Measurements from ENCODE around the gene EIF2A.
"Not testable (repeated sequence)": the region's sequence is repeated elsewhere in the genome, so short reads cannot be mapped to it uniquely, and the experiment has no call there.

The EIF2A gene

DNA sequence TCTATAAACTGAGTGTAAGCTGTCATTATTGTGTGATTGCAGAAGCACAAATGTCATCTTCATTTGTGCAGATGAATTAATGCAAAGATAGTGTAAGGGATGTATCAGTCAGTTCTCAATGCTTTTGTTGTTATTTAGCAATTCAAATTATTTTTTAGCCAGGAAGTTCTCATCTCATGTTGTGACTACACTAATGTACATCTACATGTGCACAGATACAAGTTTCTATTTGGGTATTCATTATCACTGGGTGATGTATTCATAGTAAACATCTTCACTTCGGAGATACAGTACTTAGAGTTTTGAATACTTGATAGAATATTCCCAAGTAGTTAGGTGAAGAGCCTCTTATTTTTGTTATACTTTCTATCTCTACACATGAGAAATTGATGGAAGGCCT is 11.1 kb downstream of the EIF2A start:
- Mint-ChIP-seq H3K9me3 (no peaks in the 10 kb centered on the region), H3K27me3 (no peaks in the 10 kb centered on the region), H3K4me3 (no peak overlapping the region), H3K4me1 (peaks cover 35% of the 10 kb centered on the region), H3K27ac (no peak overlapping the region), H3K36me3 (ENCODE audit: low read depth) (peaks cover 56% of the 10 kb centered on the region)
- ATAC-seq (no peak), DNase-seq (no peak)

DNA sequence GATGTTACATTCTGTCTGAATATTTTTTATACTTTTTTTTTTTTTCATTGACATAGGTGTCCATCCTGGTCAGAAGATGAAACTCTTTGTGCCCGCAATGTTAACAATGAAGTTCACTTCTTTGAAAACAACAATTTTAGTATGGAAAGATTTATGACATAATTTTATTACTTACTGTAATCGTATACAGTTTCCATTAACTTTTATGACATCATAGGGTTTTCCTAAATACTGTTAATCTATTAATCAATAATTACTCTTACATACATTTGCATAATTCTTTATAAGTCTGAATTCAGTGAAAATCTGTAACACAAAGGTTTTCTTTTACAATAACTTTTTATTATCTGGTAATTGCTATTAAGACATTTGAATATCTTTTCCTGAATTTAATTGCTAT is 17.7 kb downstream of the EIF2A start:
- no peak overlapping the region for H3K27ac Mint-ChIP-seq
- ATAC-seq (no peak), DNase-seq (no peak)
- no peaks in the 10 kb centered on the region for H3K27me3 Mint-ChIP-seq
- H3K4me3 Mint-ChIP-seq, result no peak overlapping the region
- peaks cover 5% of the 10 kb centered on the region for H3K4me1 Mint-ChIP-seq
- no peaks in the 10 kb centered on the region for H3K9me3 Mint-ChIP-seq
- H3K36me3 Mint-ChIP-seq (ENCODE audit: low read depth), result peaks cover 44% of the 10 kb centered on the region

DNA sequence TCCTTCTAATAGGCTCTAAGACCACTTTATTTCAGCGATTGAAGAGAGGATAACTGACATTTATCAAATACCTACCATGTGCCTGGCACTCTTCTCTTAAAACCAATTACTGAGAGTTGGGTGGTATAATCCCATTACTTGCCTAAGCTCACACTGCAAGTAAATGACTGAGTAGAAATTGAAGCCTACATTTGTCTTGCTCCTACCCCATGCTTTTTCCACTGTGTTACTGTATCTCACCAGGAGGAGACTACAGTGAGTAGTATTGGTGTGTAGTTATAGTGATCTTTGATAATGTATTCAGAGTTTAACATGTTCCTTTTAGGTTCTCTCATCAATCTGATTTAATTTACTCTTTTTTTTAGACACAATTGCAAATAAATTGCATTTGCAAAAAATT is 20.7 kb downstream of the EIF2A start:
- H3K9me3 Mint-ChIP-seq, result no peaks in the 10 kb centered on the region
- H3K27me3 Mint-ChIP-seq, result no peaks in the 10 kb centered on the region
- no peak for ATAC-seq
- DNase-seq, result no peak
- peaks cover 47% of the 10 kb centered on the region for H3K36me3 Mint-ChIP-seq (ENCODE audit: low read depth)
- H3K27ac Mint-ChIP-seq, result no peak overlapping the region
- no peak overlapping the region for H3K4me3 Mint-ChIP-seq
- H3K4me1 Mint-ChIP-seq, result no peaks in the 10 kb centered on the region

DNA sequence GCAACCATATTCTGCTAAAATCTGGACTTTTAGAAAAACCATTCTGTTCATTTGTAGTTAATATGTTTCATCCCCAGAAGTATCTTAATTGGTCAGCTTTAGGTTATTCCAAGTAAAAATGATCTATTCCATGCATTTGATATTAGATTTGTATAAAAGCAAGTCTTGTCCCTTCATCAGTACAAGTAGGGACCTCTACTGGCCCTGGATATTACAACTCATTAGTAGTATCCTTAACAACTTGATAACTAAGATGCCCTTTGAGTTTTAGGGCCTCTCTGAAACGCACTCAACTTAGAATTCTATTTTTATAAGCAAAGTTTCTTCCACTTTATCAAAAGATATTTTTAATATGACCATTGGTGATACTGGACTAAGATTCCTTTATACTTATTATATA is 31.3 kb downstream of the EIF2A start:
- Mint-ChIP-seq H3K27ac (no peak overlapping the region), H3K4me3 (no peak overlapping the region), H3K27me3 (no peaks in the 10 kb centered on the region), H3K4me1 (peaks cover 16% of the 10 kb centered on the region), H3K36me3 (ENCODE audit: low read depth) (peaks cover 59% of the 10 kb centered on the region), H3K9me3 (no peaks in the 10 kb centered on the region)
- ATAC-seq, result no peak
- no peak for DNase-seq

DNA sequence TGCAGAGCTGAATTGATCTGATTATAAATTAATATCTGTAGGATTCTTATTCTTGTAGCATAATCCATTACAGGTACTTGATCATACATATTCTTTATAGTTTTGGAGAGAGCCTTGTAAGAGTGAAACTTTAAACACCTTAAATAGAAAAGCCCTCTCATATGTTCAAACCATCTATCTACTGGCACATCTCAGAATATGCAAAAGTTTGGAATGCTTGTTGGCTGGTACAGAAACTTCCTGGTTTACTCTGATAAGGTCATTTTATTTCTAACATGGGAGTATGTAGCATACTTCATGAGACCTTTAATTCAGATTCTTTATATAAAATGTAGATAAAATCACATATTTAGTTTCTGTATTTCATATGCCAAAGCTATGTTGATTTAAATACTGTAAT is 34.6 kb downstream of the EIF2A start:
- DNase-seq, result no peak
- no peak overlapping the region for H3K27ac Mint-ChIP-seq

DNA sequence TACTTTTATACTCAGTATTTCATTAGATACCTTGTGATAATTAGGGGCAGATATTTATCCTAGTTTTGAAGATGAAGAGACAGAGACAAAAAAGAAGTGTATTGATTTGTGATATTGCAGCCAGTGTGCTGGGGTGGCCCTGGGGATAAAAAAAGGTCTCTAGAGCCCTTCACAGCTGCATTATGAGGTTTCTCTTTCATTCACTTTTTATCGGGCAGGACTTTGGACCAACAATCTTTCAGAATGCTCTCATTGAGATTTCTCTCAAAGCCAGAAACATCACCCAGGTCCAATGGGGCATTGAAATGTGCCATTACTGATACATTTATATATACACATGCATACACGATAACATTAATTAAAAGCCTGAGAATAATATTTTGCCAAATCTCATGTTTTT is 36.0 kb downstream of the EIF2A start:
- peak overlapping the region; percentile 71 for H3K27ac Mint-ChIP-seq
- DNase-seq (no peak), ATAC-seq (no peak)
- H3K4me3 Mint-ChIP-seq, result no peak overlapping the region
- no peaks in the 10 kb centered on the region for H3K27me3 Mint-ChIP-seq
- H3K36me3 Mint-ChIP-seq (ENCODE audit: low read depth), result peaks cover 42% of the 10 kb centered on the region
- no peaks in the 10 kb centered on the region for H3K9me3 Mint-ChIP-seq
- H3K4me1 Mint-ChIP-seq, result peaks cover 13% of the 10 kb centered on the region

More for the DNA sequence above, 34.6 kb downstream of the EIF2A start:
- Mint-ChIP-seq H3K36me3 (ENCODE audit: low read depth) (peaks cover 55% of the 10 kb centered on the region), H3K4me1 (peaks cover 13% of the 10 kb centered on the region), H3K4me3 (no peak overlapping the region), H3K27me3 (no peaks in the 10 kb centered on the region), H3K9me3 (no peaks in the 10 kb centered on the region)
- no peak for ATAC-seq

DNA sequence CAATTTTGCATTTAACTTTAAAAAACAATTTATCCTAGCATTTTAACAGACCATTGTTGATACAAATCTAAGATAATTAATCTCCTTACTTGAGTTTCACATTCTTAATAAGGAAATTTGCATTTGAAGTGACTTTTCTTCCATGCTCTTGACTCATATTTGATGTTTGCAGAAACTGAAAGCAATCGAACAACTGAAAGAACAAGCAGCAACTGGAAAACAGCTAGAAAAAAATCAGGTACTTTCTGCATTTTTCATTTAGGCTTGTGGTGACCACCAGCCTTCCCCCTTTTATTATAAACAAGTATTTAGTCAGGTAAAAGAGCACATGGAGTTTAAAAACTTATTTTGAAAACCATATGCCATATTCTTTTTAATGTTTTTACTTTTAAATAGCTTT is 36.4 kb downstream of the EIF2A start:
- Mint-ChIP-seq H3K9me3 (no peaks in the 10 kb centered on the region), H3K27ac (peak overlapping the region; percentile 71), H3K4me3 (no peak overlapping the region), H3K4me1 (peaks cover 13% of the 10 kb centered on the region), H3K36me3 (ENCODE audit: low read depth) (peaks cover 38% of the 10 kb centered on the region), H3K27me3 (no peaks in the 10 kb centered on the region)
- ATAC-seq, result no peak
- DNase-seq, result no peak

DNA sequence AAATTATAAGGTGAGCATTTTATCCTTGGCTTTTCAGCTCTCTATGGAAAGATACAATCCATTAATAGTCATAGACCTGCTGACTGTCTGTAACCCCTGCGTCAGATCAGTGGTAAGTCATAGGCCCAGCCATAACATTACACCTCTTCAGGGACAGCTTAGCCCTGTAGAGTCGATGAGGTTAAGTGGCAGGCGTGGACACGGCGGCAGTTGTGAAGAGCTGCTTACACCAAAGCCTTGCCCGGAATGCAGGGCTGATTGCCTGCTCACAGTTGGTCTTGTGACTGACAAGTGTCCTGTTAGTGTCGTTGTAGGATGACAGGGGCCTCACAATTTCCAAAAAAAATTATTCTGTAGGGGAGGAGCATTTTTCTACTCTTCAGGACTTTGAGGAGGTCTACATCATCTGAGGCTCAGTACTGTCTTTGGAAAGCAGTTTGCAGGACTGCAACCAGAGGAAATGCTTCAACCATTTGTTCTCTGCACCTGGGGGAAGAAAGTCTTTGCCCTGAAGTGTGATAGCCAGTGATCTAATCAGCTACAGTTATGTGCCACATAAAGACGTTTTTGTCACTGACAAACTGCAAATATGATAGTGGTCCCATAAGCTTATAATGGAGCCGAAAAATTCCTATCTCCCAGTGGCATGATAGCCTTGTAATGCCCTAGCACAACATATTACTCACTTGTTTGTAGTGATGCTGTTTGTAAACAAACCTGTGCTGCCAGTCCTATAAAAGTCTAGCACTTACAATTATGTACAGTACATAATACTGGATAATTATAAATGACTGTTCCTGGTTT is 41.6 kb downstream of the EIF2A start:
- no peak for DNase-seq
- Mint-ChIP-seq H3K36me3 (ENCODE audit: low read depth) (peaks cover 18% of the 10 kb centered on the region), H3K4me1 (peaks cover 4% of the 10 kb centered on the region), H3K9me3 (no peaks in the 10 kb centered on the region), H3K27ac (no peak overlapping the region), H3K27me3 (no peaks in the 10 kb centered on the region), H3K4me3 (no peak overlapping the region)
- no peak for ATAC-seq

DNA sequence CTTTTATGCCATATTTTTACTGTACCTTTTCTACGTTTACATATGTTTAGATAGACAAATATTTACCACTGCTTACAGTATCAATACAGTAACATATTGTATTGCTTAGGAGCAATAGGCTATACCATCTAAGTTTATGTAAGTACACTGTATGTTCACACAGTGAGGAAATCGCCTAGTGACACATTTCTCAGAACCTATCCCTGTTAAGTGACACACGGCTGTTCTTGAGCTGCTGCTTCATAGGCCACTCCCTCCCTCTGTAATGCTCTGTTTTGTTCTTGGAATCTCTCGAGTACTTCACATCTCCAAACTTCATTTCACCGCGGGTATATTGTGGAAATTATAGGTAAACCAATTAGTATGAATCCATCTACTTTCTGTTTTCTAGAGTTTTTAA is 43.2 kb downstream of the EIF2A start:
- no peaks in the 10 kb centered on the region for H3K9me3 Mint-ChIP-seq
- H3K27me3 Mint-ChIP-seq, result no peaks in the 10 kb centered on the region
- H3K4me3 Mint-ChIP-seq, result no peak overlapping the region
- peaks cover 9% of the 10 kb centered on the region for H3K36me3 Mint-ChIP-seq (ENCODE audit: low read depth)
- H3K27ac Mint-ChIP-seq, result no peak overlapping the region
- H3K4me1 Mint-ChIP-seq, result peaks cover 5% of the 10 kb centered on the region
- ATAC-seq, result no peak
- DNase-seq, result no peak

DNA sequence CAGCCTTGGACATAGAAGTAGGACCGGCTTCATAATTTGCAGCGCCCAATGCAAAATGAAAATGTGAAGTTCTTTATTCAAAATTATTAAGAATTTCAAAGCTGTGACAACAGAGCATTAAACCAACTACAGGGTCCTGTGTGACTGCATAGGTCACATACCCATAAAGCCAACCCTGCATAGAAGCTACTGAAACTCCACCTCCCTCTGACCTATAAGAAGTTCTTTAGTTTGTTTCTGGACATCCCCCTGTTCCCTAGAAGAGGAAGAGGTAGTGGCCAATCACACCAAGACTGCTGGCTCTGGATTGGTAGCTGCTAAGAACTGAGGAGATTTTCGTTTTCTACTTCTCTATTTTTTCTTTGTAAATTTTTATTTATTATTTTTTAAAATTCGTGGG is 47.6 kb downstream of the EIF2A start:
- ATAC-seq (peak; percentile 63), DNase-seq (no peak)
- H3K4me1 Mint-ChIP-seq, result peaks cover 12% of the 10 kb centered on the region
- H3K9me3 Mint-ChIP-seq, result no peaks in the 10 kb centered on the region
- H3K27ac Mint-ChIP-seq, result no peak overlapping the region
- no peaks in the 10 kb centered on the region for H3K36me3 Mint-ChIP-seq (ENCODE audit: low read depth)
- no peaks in the 10 kb centered on the region for H3K27me3 Mint-ChIP-seq
- no peak overlapping the region for H3K4me3 Mint-ChIP-seq

DNA sequence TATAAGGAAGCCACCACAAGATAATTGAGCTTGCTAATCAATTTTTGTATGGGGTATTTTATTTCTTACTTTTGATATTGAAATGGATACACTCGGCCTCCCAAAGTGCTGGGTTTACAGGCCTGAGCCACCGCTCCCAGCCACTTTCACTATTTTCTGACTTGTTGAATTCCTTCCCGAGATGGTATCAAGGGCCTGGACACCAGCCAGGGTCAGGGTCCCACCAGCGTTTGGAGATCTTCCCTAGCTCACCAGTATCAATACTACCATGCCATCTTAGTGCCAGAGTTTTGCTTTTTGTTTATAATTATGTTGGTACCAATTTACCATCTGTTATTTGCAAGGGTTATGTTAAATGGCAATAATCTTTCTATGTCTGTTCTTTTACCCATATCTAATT is 51.1 kb downstream of the EIF2A start:
- Mint-ChIP-seq H3K27ac (no peak overlapping the region), H3K4me3 (no peak overlapping the region), H3K27me3 (no peaks in the 10 kb centered on the region), H3K36me3 (ENCODE audit: low read depth) (peaks cover 4% of the 10 kb centered on the region), H3K9me3 (no peaks in the 10 kb centered on the region), H3K4me1 (peaks cover 37% of the 10 kb centered on the region)
- no peak for DNase-seq
- ATAC-seq, result no peak

DNA sequence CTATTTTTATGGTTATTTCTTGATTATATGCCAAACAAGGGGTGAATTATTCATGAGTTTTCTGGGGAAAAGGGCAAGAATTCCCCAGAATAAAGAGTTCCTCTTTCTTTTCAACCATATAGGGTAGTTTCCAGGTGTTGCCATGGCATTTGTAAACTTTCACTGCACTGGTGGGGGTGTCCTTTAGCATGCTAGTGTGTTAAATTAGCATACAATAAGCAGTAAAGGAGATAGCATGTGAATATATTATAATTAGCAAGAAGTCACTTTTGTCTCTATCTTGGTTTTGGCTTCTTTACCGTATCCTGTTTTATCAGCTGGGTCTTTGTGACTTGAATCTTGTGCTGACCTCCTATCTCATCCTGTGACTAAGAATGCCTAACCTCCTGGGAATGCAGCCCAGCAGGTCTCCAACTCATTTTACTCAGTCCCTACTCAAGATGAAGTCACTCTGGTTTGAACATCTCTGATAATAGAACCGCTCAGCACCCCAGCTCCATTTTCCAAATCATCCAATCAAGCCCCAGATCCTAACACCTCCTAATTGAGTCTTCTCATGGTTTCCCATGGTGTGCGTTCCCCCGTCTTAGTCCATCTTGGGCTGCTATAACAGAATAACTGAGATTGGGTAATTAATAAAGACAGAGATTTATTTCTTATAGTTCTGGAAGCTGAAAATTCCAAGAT is 53.2 kb downstream of the EIF2A start:
- H3K4me3 Mint-ChIP-seq, result no peak overlapping the region
- peaks cover 2% of the 10 kb centered on the region for H3K27me3 Mint-ChIP-seq
- H3K4me1 Mint-ChIP-seq, result peaks cover 50% of the 10 kb centered on the region
- no peak for DNase-seq
- peak overlapping the region; percentile 52 for H3K27ac Mint-ChIP-seq
- peaks cover 16% of the 10 kb centered on the region for H3K36me3 Mint-ChIP-seq (ENCODE audit: low read depth)
- H3K9me3 Mint-ChIP-seq, result no peaks in the 10 kb centered on the region
- ATAC-seq, result no peak

DNA sequence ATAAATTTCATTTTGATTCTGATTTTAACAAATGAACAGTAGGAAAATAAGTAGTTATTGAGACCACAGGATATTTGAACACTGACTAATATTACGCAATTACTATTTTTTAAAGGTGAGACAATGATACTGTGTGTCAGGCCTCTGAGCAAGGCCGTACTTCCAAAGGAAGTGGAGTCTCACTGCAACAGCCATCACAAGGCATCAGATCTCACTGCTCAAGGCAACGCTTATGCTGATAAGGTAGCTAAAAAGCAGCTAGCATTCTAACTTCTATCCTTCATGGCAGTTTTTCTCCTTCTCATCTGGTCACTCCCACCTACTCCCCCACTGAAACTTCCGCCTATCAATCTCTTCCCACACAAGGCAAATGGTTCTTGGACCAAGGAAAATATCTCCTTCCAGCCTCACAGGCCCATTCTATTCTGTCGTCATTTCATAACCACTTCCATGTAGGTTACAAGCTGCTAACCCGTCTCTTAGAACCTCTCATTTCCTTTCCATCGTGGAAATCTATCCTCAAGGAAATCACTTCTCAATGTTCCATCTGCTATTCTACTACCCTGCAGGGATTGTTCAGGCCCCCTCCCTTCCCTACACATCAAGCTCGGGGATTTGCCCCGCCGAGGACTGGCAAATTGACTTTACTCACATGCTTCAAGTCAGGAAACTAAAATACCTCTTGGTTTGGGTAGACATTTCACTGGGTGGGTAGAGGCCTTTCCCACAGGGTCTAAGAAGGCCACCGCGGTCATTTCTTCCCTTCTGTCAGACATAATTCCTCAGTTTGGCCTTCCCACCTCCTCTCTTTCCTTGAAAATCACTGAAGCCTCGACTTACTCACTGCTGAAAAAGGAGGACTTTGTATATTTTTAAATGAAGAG is 54.3 kb downstream of the EIF2A start:
- H3K27me3 Mint-ChIP-seq, result not testable (repeated sequence)

DNA sequence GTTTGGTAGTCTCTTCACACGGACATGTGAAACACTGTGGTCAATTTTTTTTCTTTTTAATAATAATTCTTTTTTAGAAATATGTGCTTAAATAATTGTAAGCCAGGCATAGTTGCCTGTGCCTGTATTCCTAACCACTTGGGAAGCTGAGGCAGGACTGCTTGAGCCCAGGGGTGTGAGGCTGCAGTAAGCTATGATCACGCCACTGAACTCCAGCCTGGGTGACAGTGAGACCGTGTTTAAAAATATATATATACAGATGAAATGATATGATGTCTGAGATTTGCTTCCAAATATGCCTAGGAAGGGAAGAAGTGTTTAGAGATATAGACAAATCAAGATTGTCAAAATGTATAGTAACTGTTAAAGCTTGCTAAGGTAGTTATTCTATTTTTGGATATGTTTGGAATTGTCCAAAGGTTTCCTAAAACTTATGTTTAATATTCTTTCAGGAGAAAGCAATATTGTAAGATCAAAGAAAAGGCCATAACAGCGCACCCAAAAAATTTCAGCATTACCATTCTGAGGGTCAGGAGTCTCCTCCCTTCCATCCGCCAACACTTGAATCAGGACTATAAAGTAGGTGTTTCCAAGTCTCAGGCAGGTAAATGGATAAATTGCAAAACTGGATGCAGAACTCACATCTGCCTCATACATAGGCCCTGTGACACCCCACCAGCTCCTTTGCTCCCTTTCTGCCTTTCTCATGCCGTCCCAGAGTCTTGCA is 56.0 kb downstream of the EIF2A start:
- H3K27me3 Mint-ChIP-seq, result peaks cover 2% of the 10 kb centered on the region
- peak overlapping the region; percentile 96 for H3K27ac Mint-ChIP-seq
- peaks cover 36% of the 10 kb centered on the region for H3K36me3 Mint-ChIP-seq (ENCODE audit: low read depth)
- DNase-seq (no peak), ATAC-seq (peak; percentile 2)
- peaks cover 77% of the 10 kb centered on the region for H3K4me1 Mint-ChIP-seq
- peak overlapping the region; percentile 95 for H3K4me3 Mint-ChIP-seq
- H3K9me3 Mint-ChIP-seq, result no peaks in the 10 kb centered on the region

More for the DNA sequence above, 54.3 kb downstream of the EIF2A start:
- H3K9me3 Mint-ChIP-seq, DNase-seq, ATAC-seq: not testable (repeated sequence)
- peak overlapping the region; percentile 4 for H3K27ac Mint-ChIP-seq
- H3K36me3 Mint-ChIP-seq (ENCODE audit: low read depth), result peaks cover 22% of the 10 kb centered on the region
- H3K4me3 Mint-ChIP-seq, result peak overlapping the region; percentile 95
- peaks cover 60% of the 10 kb centered on the region for H3K4me1 Mint-ChIP-seq
